ENCODE measurements around the gene TBCE. TPM values are rescaled to one million over a fixed set of nuclear protein-coding genes. Genes with fewer than 3 reads are reported as not detected.

Gene TBCE
- total RNA-seq, 1 experiment from 2014 or later: 20.8 TPM

GRCh38 chr1:235495551-235495950 is 128.3 kb downstream of the TBCE start:
- no TSS peak for BruUV-seq (replicated peaks)
- Histone ChIP-seq H3K27me3 (ENCODE audit: insufficient read depth, low read length) (no peaks in the 10 kb centered on the region), H3K27ac (ENCODE audit: low read depth, low read length) (no peak overlapping the region), H3K4me1 (ENCODE audit: control insufficient read depth in 1 of 2, insufficient read depth in 2 of 2, low read length in 2 of 2) (peaks cover 0 to 6% of the 10 kb centered on the region in 2 experiments; a peak in 1 of 4 replicates), H3K79me2 (ENCODE audit: insufficient read depth, low read length) (peaks cover 66% of the 10 kb centered on the region), H3K4me2 (ENCODE audit: low read length) (no peak overlapping the region), H4K20me1 (ENCODE audit: insufficient read depth) (0 out of 2 replicates have a peak, but pooled peaks cover 3% of the 10 kb centered on the region), H3K9ac (ENCODE audit: low read length) (no peak overlapping the region), H3K36me3 (ENCODE audit: control insufficient read depth in 1 of 2, insufficient read depth in 2 of 2, low read length in 2 of 2) (peaks cover 12 to 21% of the 10 kb centered on the region in 2 experiments; a peak in 3 of 4 replicates), H3K9me3 (ENCODE audit: control insufficient read depth in 1 of 2, insufficient read depth in 1 of 2, low read depth in 1 of 2, low read length in 2 of 2) (no peaks in the 10 kb centered on the region), H2AFZ (ENCODE audit: low read depth, low read length, poor library complexity, severe bottlenecking) (no peak overlapping the region), H3K4me3 (replicated peaks in 1 of 2; ENCODE audit: low read depth in 1 of 2, low read length in 2 of 2) (no peak overlapping the region), H3K9me2 (ENCODE audit: insufficient read depth) (no peaks in the 10 kb centered on the region)
- CTCF ChIA-PET: interaction anchor here (1.3 kb wide), 1 partner anchor 9 kb away, joined by 3 read pairs; the partner anchor contains the start of gene B3GALNT2
- RAD21 ChIA-PET (ENCODE audit: low non-redundant PET in 1 of 2, low total read pairs in 2 of 2, uncharacterized antibody in 2 of 2, unreplicated experiment in 2 of 2): no interaction called here
- no peak for DNase-seq (ENCODE audit: low read depth, low spot score)
- POLR2A ChIA-PET: no interaction called here
- intact Hi-C loops (cut with micrococcal nuclease): no loop called here
- ATAC-seq: no peak
- TF ChIP-seq CEBPB (IDR thresholded peaks at IDR 0.05; ENCODE audit: low read depth) (no peak), JUND (IDR thresholded peaks at IDR 0.05) (no peak), TCF7L2 (IDR thresholded peaks at IDR 0.05; ENCODE audit: borderline replicate concordance, extremely low read depth, insufficient read depth, insufficient read length) (no peak), ELF1 (IDR thresholded peaks at IDR 0.05; ENCODE audit: borderline replicate concordance, low read depth) (no peak), MAX (IDR thresholded peaks at IDR 0.05) (no peak), EGR1 (IDR thresholded peaks at IDR 0.05; ENCODE audit: low read depth) (no peak), POLR2AphosphoS5 (IDR thresholded peaks at IDR 0.05; ENCODE audit: low read depth, low read length) (no peak), SIN3A (IDR thresholded peaks at IDR 0.05; ENCODE audit: low read depth) (no peak), FOSL1 (IDR thresholded peaks at IDR 0.05; ENCODE audit: low read depth) (no peak), EZH2 (IDR thresholded peaks at IDR 0.05) (no peak), EZH2phosphoT487 (IDR thresholded peaks at IDR 0.05; ENCODE audit: borderline replicate concordance) (no peak), ZBTB33 (IDR thresholded peaks at IDR 0.05; ENCODE audit: extremely low read depth, insufficient replicate concordance, low read length) (no peak), SRF (IDR thresholded peaks at IDR 0.05; ENCODE audit: low read depth) (no peak), CBX3 (IDR thresholded peaks at IDR 0.05; ENCODE audit: low read depth) (no peak), ATF3 (IDR thresholded peaks at IDR 0.05) (no peak)

Measured in HCT116 (cell line).